Hypothalamus (tissue), 51 donors: ENCODE measurements around the gene SLC25A21.

Experiments
- DNase-seq, 51 donors: peaks; one replicate each; lab custom pipeline; 2025; lab: John Stamatoyannopoulos, UW

The SLC25A21 gene

GRCh38 chr14:36675581-36675980 is 496.8 kb downstream of the SLC25A21 start:
- DNase-seq: no peak

GRCh38 chr14:36674659-36675058 is 497.7 kb downstream of the SLC25A21 start:
- no peak for DNase-seq

GRCh38 chr14:36672095-36672494 is 500.3 kb downstream of the SLC25A21 start:
- no peak for DNase-seq

GRCh38 chr14:36671149-36671548 is 501.3 kb downstream of the SLC25A21 start:
- DNase-seq: no peak

GRCh38 chr14:36667679-36668078 is 504.7 kb downstream of the SLC25A21 start:
- DNase-seq: no peak

- no peak for DNase-seq
Measured at GRCh38 chr14:36666416-36667206, 505.8 kb downstream of the SLC25A21 start.

GRCh38 chr14:36665887-36666415 is 506.5 kb downstream of the SLC25A21 start:
- DNase-seq: no peak

- DNase-seq: no peak
Measured at GRCh38 chr14:36664322-36665193, 507.8 kb downstream of the SLC25A21 start.

GRCh38 chr14:36663404-36664321 is 508.7 kb downstream of the SLC25A21 start:
- DNase-seq: no peak

GRCh38 chr14:36662543-36663403 is 509.6 kb downstream of the SLC25A21 start:
- no peak for DNase-seq

GRCh38 chr14:36662258-36662542 is 510.2 kb downstream of the SLC25A21 start:
- no peak for DNase-seq

GRCh38 chr14:36661506-36662257 is 510.7 kb downstream of the SLC25A21 start, which contains the start of gene PAX9:
PAX9 (plus strand) TSS chr14:36661860; CDS start chr14:36662090, 230 bp downstream.
- DNase-seq: peak in 6 of 51 donors; percentile 12 to 35 (median 21)

- DNase-seq: no peak
Measured at GRCh38 chr14:36660736-36661505, 511.5 kb downstream of the SLC25A21 start.

- no peak for DNase-seq
Measured at GRCh38 chr14:36659822-36660735, 512.3 kb downstream of the SLC25A21 start.

- no peak for DNase-seq
Measured at GRCh38 chr14:36659010-36659821, 513.2 kb downstream of the SLC25A21 start.
